ENCODE results near the gene UNC5C. TPM values are rescaled to one million over a fixed set of nuclear protein-coding genes. Genes with fewer than 3 reads are reported as not detected.

Gene UNC5C
- total RNA-seq, 1 experiment from 2014 or later: 8.2 TPM

- ChIA-PET POLR2A (no interaction called here), CTCF (no interaction called here)
- intact Hi-C loops (cut with micrococcal nuclease; ENCODE audit: unreplicated experiment): no loop called here
- H3K27me3 ChIP-seq (ENCODE audit: control insufficient read depth, insufficient read depth, low read length): no peaks in the 10 kb centered on the region
- DNase-seq (ENCODE audit: low read depth, low spot score): no peak
- no peak overlapping the region for H3K4me3 ChIP-seq (ENCODE audit: low read depth in 2 of 2, low read length in 2 of 2)
- in situ Hi-C loops (cut with HindIII; ENCODE audit: low pct_unique_long_range_greater_than_20kb, low sequenced_read_pairs): no loop called here
- no peaks in the 10 kb centered on the region for H3K4me1 ChIP-seq (ENCODE audit: control insufficient read depth, insufficient read depth, low read length)
- no TSS peak for BruUV-seq (replicated peaks)
- no peaks in the 10 kb centered on the region for H3K9me3 ChIP-seq (ENCODE audit: control insufficient read depth, insufficient read depth, low read depth, low read length)
- no peak overlapping the region for H3K27ac ChIP-seq (ENCODE audit: low read length)
- no peak for ATAC-seq
- no peaks in the 10 kb centered on the region for H3K36me3 ChIP-seq (ENCODE audit: control insufficient read depth, insufficient read depth, low read length)
- no peak for TF ChIP-seq SIN3A (IDR thresholded peaks at IDR 0.05; ENCODE audit: borderline replicate concordance, insufficient read depth, low read depth, low read length)
- no peak for TF ChIP-seq CTCF (IDR thresholded peaks at IDR 0.05)
- TF ChIP-seq, protein P1, sequence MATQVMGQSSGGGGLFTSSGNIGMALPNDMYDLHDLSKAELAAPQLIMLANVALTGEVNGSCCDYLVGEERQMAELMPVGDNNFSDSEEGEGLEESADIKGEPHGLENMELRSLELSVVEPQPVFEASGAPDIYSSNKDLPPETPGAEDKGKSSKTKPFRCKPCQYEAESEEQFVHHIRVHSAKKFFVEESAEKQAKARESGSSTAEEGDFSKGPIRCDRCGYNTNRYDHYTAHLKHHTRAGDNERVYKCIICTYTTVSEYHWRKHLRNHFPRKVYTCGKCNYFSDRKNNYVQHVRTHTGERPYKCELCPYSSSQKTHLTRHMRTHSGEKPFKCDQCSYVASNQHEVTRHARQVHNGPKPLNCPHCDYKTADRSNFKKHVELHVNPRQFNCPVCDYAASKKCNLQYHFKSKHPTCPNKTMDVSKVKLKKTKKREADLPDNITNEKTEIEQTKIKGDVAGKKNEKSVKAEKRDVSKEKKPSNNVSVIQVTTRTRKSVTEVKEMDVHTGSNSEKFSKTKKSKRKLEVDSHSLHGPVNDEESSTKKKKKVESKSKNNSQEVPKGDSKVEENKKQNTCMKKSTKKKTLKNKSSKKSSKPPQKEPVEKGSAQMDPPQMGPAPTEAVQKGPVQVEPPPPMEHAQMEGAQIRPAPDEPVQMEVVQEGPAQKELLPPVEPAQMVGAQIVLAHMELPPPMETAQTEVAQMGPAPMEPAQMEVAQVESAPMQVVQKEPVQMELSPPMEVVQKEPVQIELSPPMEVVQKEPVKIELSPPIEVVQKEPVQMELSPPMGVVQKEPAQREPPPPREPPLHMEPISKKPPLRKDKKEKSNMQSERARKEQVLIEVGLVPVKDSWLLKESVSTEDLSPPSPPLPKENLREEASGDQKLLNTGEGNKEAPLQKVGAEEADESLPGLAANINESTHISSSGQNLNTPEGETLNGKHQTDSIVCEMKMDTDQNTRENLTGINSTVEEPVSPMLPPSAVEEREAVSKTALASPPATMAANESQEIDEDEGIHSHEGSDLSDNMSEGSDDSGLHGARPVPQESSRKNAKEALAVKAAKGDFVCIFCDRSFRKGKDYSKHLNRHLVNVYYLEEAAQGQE (IDR thresholded peaks at IDR 0.05; ENCODE audit: insufficient read depth in 1 of 2, low read depth in 2 of 2, low read length in 1 of 2): no peak
- TF ChIP-seq POLR2AphosphoS5 (IDR thresholded peaks at IDR 0.05; ENCODE audit: low read depth, low read length): no peak
- no peak for TF ChIP-seq TCF7L2 (IDR thresholded peaks at IDR 0.05; ENCODE audit: low read depth, low read length)
Measured at GRCh38 chr4:95161781-95162469, 386.8 kb downstream of the UNC5C start.

DNA sequence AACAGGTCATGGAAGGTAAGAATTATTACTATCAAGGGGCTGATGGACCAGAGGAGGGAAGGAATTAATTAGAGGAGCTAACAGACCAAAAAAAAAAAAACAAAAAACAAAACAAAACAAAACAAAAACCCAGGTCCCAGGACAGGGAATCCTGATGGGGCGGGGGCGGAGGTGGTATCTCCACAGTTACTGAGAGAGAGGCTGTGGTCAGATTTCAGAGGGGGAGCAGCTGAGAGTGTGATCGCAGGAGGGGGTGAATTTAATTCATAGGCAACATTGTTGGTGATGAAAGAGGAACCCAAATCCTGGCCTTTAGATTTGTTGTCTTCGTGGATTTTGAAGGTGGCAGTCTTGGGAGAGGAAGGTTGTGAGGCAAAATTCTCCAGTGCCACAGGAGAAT is 389.4 kb downstream of the UNC5C start:
- in situ Hi-C loops (cut with HindIII; ENCODE audit: low pct_unique_long_range_greater_than_20kb, low sequenced_read_pairs) (no loop called here), intact Hi-C loops (cut with micrococcal nuclease; ENCODE audit: unreplicated experiment) (no loop called here)
- no TSS peak for BruUV-seq (replicated peaks)
- H3K4me1 ChIP-seq (ENCODE audit: control insufficient read depth, insufficient read depth, low read length): no peaks in the 10 kb centered on the region; the same call in 1 of the 2 replicates
- no peaks in the 10 kb centered on the region for H3K27me3 ChIP-seq (ENCODE audit: control insufficient read depth, insufficient read depth, low read length)
- POLR2A ChIA-PET: no interaction called here
- TF ChIP-seq POLR2AphosphoS5 (IDR thresholded peaks at IDR 0.05; ENCODE audit: low read depth, low read length): no peak
- no peak for TF ChIP-seq SIN3A (IDR thresholded peaks at IDR 0.05; ENCODE audit: borderline replicate concordance, insufficient read depth, low read depth, low read length)
- TF ChIP-seq CTCF (IDR thresholded peaks at IDR 0.05): no peak
- no peak for TF ChIP-seq TCF7L2 (IDR thresholded peaks at IDR 0.05; ENCODE audit: low read depth, low read length)
- TF ChIP-seq, protein P1 (IDR thresholded peaks at IDR 0.05; ENCODE audit: insufficient read depth in 1 of 2, low read depth in 2 of 2, low read length in 1 of 2): no peak
- H3K27ac ChIP-seq (ENCODE audit: low read length): no peak overlapping the region
- no peak overlapping the region for H3K4me3 ChIP-seq (ENCODE audit: low read depth in 2 of 2, low read length in 2 of 2)
- ATAC-seq (no peak), DNase-seq (ENCODE audit: low read depth, low spot score) (no peak)
- H3K9me3 ChIP-seq (ENCODE audit: control insufficient read depth, insufficient read depth, low read depth, low read length): no peaks in the 10 kb centered on the region
- H3K36me3 ChIP-seq (ENCODE audit: control insufficient read depth, insufficient read depth, low read length): no peaks in the 10 kb centered on the region
- CTCF ChIA-PET: no interaction called here

Data from Panc1 (cell line).